GM12801 (cell line): ENCODE data around the gene DCK.

Source experiments
- TF ChIP-seq, protein P1 (sequence below): IDR thresholded peaks from one replicate; pipeline ENCODE4 v1.5.1; 2011; ENCODE audit warnings: control low read depth; ENCODE audit not compliant: insufficient read length; ENCODE audit errors: extremely low read depth

Gene DCK

DNA sequence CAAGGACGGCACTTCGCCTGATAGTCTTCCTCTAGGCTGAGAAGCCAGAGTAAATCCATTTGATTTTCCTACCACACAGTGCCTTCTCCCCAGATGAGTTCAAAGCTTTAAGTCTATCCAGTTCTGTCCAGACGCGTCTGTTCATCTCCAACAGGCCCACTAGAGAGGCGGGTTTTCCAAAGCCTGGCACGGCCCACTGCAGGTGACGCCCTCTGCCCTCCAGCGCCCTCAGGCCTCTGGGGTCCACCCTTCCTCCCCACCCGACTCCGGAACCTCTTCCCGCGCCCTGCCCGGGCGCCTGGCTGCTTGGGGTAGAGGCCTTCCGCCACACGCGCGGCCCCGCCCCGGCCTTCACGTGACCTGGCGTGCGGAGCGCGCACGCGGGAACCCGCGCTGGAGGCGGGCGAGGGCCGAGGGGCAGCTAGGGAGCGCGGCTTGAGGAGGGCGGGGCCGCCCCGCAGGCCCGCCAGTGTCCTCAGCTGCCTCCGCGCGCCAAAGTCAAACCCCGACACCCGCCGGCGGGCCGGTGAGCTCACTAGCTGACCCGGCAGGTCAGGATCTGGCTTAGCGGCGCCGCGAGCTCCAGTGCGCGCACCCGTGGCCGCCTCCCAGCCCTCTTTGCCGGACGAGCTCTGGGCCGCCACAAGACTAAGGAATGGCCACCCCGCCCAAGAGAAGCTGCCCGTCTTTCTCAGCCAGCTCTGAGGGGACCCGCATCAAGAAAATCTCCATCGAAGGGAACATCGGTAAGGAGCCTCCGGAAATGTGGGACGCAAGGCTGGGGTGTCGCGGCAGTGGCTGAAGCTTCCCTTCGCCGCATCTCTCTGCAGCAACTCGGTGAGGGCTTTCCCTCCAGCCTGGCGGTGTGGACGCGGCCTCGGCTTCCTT lies at the start of gene DCK:
DCK (plus strand) TSS at position 469 of the 888 bp plus-strand sequence; CDS start at position 656, 187 bp downstream.
- TF ChIP-seq, protein P1, sequence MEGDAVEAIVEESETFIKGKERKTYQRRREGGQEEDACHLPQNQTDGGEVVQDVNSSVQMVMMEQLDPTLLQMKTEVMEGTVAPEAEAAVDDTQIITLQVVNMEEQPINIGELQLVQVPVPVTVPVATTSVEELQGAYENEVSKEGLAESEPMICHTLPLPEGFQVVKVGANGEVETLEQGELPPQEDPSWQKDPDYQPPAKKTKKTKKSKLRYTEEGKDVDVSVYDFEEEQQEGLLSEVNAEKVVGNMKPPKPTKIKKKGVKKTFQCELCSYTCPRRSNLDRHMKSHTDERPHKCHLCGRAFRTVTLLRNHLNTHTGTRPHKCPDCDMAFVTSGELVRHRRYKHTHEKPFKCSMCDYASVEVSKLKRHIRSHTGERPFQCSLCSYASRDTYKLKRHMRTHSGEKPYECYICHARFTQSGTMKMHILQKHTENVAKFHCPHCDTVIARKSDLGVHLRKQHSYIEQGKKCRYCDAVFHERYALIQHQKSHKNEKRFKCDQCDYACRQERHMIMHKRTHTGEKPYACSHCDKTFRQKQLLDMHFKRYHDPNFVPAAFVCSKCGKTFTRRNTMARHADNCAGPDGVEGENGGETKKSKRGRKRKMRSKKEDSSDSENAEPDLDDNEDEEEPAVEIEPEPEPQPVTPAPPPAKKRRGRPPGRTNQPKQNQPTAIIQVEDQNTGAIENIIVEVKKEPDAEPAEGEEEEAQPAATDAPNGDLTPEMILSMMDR = no peak

DNA sequence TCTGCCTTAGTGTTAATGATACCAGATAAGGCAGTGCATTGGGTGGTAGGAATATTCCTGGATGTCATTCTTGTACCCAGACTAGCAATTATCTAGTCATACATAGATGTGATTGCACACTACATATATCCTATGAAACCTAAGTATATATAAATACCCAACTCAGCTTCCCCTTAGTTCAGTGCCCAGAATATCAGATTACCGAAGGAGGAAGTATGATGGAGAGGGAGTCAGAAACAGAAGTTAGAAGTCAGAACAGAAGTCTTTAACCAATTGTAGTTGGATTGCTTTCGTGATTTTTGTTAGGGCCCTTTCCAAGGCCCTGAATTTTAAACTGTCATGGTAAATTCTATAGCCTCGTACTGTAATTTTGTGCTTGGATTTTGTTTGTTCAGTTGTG lies 48.4 kb upstream of the DCK start:
- TF ChIP-seq, protein P1 = no peak

DNA sequence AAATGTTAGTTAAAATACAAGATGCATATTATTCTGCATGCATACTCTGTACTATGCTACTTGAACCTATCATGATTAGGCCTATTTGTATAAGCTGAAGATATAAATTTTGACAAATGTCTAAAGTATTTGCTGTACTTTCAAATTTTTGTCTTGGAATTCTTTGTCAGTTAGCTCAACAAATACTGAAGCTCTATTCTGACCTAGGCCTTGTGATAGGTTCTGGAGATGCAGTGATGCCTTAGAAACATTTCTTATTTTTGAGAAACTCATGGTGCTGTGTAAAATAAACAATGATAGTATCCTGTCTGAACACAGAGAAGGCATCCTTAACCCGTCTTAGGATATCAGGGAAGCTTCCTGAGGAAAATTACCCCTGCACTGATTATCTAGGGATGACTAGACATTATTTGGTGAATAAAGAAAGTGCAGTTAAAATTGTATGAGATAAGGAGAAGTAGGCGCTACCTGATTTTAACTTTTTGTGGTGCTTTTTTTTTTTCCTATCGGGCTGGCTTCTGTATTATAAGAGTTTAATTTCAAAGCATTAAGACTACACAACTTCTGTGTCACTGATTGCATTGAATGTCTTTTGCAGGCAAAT lies 47.9 kb upstream of the DCK start:
- TF ChIP-seq, protein P1 = no peak

DNA sequence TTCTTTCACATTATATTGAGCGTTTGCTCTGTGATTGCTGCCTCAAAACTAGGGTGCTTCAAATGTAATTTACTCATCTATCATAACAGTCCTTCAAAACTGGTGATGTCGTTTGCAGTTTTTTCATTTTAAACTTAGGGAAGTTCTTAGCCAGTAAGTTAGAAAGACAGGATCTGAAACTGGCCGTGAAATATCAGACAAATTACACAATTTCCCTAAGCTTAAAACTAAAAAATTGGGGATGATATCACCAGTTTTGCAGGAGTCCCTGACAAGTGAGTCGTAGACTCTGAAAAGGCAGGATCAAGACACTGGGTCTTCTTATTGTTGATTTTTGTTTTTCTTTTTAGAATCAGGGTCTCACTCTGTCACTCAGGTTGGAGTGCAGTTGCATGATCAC lies 46.5 kb upstream of the DCK start:
- TF ChIP-seq, protein P1 = no peak

DNA sequence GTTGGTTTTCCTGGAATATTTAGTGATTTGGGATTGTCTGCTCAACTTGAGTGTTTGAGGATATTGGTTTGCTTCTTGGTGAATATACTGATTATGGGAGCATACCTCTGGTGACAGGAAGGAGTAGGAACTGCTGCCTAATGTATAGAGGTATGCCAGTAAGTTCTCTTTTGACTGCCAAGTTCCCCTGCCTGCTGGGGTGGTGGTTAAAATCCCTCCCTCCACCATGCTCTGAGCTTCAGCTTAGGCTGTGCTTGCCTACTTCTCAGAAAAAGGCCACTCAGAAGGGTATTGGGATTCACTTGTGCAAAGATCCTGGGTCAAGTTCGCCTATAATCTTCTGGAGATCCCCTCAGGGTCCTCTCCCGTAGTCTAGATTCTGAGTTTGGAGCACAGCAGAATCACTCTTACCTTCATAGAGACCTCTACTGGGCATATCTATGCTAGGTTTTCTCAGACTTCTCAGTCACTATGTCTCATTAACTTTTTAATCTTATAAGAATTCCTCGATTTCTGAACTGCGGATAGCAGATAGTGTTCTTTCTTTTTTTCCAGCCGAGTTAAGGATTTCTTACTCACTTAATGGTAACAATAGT lies 44.7 kb upstream of the DCK start:
- TF ChIP-seq, protein P1 = no peak

GRCh38 chr4:70954032-70954431 lies 39.4 kb upstream of the DCK start:
- TF ChIP-seq, protein P1 = no peak

- TF ChIP-seq, protein P1 = no peak
Measured at GRCh38 chr4:70956549-70957210, 36.8 kb upstream of the DCK start.
